ENCODE results near the gene ZDHHC8.

DNA sequence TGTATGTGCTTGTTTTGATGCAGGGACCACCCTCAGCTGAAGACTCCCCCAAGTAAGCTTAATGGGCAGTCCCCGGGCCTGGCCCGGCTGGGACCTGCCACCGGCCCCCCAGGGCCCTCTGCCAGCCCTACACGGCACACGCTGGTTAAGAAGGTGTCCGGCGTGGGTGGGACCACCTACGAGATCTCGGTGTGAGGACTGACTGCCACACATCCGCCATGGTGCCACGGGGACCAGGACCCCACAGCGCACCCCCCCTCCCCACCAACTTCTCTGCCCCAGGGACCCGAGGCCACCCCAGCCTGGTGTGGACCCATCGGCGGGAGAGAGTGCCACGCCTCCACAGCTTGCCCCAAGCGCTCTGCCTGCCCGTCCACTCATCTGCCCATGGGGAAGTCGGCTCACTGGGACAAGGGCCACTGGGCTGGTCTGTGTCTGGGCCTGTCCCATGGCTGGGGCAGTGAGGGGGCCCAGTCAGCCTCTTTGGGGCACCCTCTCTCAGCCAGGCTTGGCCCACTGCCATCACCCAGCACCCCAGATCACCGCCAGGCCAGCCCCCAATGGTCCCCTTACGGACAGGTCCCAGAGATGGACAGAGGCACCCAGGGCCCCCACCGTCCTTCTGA, 13.7 kb downstream of the ZDHHC8 start:
- TF ChIP-seq, protein P1, sequence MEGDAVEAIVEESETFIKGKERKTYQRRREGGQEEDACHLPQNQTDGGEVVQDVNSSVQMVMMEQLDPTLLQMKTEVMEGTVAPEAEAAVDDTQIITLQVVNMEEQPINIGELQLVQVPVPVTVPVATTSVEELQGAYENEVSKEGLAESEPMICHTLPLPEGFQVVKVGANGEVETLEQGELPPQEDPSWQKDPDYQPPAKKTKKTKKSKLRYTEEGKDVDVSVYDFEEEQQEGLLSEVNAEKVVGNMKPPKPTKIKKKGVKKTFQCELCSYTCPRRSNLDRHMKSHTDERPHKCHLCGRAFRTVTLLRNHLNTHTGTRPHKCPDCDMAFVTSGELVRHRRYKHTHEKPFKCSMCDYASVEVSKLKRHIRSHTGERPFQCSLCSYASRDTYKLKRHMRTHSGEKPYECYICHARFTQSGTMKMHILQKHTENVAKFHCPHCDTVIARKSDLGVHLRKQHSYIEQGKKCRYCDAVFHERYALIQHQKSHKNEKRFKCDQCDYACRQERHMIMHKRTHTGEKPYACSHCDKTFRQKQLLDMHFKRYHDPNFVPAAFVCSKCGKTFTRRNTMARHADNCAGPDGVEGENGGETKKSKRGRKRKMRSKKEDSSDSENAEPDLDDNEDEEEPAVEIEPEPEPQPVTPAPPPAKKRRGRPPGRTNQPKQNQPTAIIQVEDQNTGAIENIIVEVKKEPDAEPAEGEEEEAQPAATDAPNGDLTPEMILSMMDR (IDR thresholded peaks at IDR 0.05), result no peak
- no peak for TF ChIP-seq POLR2A (IDR thresholded peaks at IDR 0.05)
